GM21423 (cell line): ENCODE results near the gene DIP2B.
"Not testable (repeated sequence)": the region's sequence is repeated elsewhere in the genome, so short reads cannot be mapped to it uniquely, and the experiment has no call there.

Source experiments
- ATAC-seq: cut with Tn5 transposase; IDR thresholded peaks from one replicate; pipeline ENCODE4 v1.9.1; 2021; ENCODE audit warnings: mild to moderate bottlenecking, moderate library complexity; ENCODE audit not compliant: unreplicated experiment

DIP2B gene

GRCh38 chr12:50546441-50547318 lies 41.9 kb downstream of the DIP2B start:
- ATAC-seq, result no peak

DNA sequence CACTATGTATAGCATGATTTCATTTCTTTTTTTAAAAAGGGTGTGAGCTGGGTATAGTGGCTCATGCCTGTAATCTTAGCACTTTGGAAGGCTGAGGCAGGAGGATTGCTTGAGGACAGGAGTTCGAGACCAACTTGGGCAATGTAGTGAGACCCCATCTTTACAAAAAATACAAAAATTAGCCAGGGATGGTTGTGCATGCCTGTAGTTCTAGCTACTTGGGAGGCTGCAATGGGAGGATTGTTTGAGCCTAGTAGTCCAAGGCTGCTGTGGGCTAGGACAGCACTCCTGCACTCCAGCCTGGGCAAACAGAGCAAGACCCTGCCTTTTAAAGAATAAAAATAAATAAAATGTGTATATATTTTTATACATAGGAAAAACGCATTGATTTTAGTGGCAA lies 43.0 kb downstream of the DIP2B start:
- ATAC-seq, result no peak

GRCh38 chr12:50549885-50550284 lies 45.1 kb downstream of the DIP2B start:
- ATAC-seq, result no peak

DNA sequence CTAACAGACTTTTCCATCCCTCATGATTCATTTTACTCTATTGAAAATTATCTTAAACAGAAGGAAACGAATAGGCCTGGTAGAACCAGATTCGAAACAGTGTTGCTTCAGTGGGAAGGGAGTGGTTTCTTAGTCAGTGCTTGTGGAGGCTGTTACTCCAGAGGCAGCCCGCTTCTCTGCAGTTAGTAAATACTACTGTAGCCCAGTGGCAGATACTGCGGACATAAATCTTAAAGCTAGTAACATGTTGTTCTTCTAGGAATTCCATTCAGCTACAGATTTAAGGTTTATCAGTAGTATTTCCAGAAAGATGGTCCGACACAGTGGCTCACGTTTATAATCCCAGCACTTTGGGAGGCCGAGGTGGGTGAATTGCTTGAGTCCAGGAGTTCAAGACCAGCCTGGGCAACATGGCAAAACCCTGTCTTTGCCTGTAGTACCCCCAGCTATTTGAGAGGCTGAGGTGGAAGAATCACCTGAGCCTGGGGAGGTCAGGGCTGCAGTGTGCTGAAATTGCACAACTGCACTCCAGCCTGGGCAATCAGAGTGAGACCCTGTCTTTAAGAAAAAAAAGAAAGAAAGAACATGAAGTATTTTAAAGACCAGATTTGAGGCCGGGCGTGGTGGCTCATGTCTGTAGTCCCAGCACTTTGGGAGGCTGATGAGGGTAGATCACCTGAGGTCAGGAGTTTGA lies 45.9 kb downstream of the DIP2B start:
- ATAC-seq, result no peak

GRCh38 chr12:50551866-50552265 lies 47.1 kb downstream of the DIP2B start:
- ATAC-seq, result no peak

DNA sequence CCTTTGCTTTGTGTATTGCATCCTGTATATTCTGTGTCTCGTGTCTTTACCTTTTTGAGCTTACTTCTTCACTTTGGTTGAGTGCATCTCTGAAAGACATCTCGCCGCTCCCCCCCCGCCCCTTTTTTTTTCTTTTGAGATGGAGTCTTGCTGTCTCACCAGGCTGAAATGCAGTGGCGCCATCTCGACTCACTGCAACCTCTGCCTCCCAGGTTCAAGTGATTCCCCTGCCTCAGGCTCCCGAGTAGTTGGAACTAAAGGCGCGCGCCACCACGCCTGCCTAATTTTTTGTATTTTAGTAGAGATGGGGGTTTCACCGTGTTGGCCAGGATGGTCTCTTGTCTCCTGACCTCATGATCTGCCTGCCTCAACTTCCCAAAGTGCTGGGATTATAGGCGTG lies 49.9 kb downstream of the DIP2B start:
- no peak for ATAC-seq

GRCh38 chr12:50555471-50555885 lies 50.7 kb downstream of the DIP2B start:
- no peak for ATAC-seq

GRCh38 chr12:50556273-50556672 lies 51.5 kb downstream of the DIP2B start:
- ATAC-seq, result no peak

DNA sequence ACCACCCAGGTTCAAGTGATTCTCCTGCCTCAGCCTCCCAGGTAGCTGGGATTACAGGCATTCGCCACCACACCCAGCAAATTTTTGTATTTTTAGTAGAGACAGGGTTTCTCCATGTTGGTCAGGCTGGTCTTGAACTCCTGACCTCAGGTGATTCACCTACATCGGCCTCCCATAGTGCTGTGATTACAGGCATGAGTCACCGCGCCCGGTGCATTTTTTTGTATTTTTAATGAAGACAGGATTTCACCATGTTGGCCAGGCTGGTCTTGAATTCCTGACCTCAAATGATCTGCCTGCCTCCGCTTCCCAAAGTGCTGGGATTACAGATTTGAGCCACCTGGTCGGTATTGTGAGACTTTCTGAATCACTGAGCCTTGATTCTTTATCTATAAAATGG lies 52.0 kb downstream of the DIP2B start:
- not testable (repeated sequence) for ATAC-seq

- ATAC-seq, result no peak
These were observed 52.6 kb downstream of the DIP2B start for GRCh38 chr12:50557421-50557820.

DNA sequence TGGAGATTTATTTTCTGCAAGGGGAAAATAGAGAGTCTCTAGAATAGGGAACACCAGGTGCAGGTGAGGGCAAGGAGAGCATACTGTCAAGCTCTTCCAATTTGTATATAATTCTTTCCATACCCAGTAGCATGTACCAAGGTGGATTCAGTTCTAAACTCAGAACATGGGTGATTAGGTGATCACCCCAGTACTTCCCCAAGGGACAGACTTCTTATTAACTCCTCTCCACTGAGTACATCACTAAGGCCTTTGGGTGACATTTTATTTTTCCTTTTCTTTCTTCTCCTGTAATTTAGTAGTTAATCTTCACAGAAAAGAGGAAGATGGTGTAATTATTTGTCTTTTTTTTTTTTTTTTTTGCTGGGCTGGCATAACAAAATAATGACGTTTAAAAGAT lies 54.2 kb downstream of the DIP2B start:
- ATAC-seq, result no peak

- no peak for ATAC-seq
These were observed 58.0 kb downstream of the DIP2B start for GRCh38 chr12:50562520-50563433.

GRCh38 chr12:50563434-50563787 lies 58.6 kb downstream of the DIP2B start:
- no peak for ATAC-seq

DNA sequence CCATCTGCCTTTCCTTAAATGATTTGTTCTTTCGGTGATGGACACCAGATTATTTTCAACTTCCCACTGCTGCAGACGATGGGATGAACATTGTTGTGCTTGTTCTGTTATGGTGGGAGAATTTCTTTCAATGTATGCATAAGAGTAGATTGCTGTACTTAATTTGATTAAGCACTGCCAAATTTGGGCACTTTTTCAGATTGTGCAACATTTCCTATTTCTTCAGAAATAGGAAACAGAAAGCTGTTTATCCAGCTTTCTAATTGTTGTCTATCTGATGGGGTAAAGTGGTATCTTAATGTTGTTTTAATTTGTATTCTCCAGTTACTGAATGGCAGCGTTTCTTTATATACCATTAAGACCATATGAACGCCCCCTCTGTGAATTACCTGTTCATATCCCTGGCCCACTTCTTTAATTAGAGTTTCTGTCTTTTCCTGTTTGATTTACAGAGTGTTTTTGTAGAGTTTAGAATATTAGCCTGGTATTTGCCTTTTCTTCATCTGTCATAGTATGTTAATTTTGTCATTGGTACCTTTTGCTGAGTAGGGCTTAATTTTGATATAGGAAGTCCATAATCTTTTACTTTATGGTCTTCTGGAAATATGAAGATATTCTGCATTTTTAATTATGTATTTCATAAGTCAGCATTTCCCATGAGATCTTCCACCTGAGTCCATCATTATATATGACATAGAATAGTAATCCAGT lies 59.6 kb downstream of the DIP2B start:
- no peak for ATAC-seq

DNA sequence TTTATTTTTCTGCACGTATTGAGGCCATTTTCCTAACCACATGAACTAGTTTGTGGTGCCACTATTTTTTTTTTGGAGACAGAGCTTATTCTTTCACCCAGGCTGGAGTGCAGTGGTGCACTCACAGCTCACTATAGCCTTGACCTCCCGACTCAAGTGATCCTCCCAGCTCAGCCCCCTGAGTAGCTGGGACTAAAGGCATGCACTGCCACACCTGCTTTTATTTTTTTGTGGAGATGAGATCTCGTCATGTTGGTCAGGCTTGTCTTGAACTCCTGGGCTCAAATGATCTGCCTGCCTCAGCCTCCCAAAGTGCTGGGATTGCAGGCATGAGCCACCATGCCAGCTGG lies 60.1 kb downstream of the DIP2B start:
- no peak for ATAC-seq

GRCh38 chr12:50566066-50566465 lies 61.3 kb downstream of the DIP2B start:
- ATAC-seq, result no peak

- ATAC-seq, result no peak
These were observed 63.1 kb downstream of the DIP2B start for GRCh38 chr12:50567926-50568325.

DNA sequence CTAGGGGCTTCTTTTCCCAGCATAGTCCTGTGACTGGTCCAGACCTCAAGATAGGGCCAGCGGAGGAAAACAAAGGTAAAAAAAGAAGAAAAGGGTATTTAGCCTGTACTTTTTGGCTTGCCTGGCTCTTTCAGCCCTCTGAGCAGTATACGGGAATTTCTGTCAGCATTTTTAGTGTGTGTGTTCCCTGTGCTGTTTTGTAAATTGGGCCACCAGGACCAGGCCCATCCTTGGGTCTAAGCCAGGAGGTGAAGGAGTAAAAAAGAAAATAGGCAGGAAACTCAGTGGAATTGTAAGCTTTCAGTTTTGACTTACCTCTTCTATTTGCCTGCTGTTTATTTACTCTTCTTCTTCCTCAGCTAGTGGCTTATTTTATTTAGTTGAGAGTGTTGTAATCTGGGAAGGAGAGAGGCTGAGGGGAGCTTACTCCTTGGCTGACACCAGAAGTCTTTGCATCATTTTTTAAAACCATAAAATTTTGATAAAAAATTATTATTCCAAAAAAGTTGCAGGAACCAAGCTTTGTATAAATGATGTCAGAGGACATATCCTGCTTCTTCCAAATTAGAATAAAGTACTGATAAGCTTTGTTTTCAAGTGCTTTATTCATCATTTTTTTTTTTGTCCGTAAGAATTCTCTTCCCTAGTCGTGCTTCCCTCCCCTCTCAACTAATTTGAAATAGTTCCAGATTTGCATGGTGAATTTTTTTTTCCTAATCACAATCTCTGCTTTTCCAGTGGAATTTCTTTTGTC lies 63.7 kb downstream of the DIP2B start:
- no peak for ATAC-seq

DNA sequence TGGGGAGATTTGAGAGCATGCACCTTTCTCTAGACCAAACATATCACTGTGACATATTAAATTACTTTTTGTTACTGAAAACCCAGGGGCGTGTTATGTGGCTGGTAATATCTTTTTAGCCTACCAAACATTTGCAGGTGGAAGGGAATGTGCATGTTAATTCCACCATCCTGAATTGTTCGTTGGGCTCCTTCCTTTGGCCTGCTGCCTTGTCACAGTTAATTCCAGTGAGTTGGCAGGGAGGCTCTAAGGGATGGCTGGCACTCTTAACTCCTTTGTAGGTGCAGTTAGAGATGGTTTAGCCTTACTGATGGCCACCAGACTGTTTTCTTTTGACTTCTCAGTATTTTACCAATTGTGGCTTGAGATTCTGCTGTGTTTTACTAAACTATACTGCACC lies 64.5 kb downstream of the DIP2B start:
- no peak for ATAC-seq

GRCh38 chr12:50569876-50570275 lies 65.1 kb downstream of the DIP2B start:
- ATAC-seq, result no peak
